HG03378 (cell line): ENCODE measurements around the gene CEP97.
A peak's percentile ranks its signal among the peaks of the same experiment; 100 is the strongest.
"Not testable (repeated sequence)": the region's sequence is repeated elsewhere in the genome, so short reads cannot be mapped to it uniquely, and the experiment has no call there.

Source experiments
- ATAC-seq: cut with Tn5 transposase; IDR thresholded peaks from one replicate; pipeline ENCODE4 v1.9.1; 2021; ENCODE audit warnings: mild to moderate bottlenecking, moderate library complexity; ENCODE audit not compliant: unreplicated experiment

CEP97 gene, protein sequence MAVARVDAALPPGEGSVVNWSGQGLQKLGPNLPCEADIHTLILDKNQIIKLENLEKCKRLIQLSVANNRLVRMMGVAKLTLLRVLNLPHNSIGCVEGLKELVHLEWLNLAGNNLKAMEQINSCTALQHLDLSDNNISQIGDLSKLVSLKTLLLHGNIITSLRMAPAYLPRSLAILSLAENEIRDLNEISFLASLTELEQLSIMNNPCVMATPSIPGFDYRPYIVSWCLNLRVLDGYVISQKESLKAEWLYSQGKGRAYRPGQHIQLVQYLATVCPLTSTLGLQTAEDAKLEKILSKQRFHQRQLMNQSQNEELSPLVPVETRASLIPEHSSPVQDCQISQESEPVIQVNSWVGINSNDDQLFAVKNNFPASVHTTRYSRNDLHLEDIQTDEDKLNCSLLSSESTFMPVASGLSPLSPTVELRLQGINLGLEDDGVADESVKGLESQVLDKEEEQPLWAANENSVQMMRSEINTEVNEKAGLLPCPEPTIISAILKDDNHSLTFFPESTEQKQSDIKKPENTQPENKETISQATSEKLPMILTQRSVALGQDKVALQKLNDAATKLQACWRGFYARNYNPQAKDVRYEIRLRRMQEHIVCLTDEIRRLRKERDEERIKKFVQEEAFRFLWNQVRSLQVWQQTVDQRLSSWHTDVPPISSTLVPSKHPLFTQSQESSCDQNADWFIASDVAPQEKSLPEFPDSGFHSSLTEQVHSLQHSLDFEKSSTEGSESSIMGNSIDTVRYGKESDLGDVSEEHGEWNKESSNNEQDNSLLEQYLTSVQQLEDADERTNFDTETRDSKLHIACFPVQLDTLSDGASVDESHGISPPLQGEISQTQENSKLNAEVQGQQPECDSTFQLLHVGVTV

DNA sequence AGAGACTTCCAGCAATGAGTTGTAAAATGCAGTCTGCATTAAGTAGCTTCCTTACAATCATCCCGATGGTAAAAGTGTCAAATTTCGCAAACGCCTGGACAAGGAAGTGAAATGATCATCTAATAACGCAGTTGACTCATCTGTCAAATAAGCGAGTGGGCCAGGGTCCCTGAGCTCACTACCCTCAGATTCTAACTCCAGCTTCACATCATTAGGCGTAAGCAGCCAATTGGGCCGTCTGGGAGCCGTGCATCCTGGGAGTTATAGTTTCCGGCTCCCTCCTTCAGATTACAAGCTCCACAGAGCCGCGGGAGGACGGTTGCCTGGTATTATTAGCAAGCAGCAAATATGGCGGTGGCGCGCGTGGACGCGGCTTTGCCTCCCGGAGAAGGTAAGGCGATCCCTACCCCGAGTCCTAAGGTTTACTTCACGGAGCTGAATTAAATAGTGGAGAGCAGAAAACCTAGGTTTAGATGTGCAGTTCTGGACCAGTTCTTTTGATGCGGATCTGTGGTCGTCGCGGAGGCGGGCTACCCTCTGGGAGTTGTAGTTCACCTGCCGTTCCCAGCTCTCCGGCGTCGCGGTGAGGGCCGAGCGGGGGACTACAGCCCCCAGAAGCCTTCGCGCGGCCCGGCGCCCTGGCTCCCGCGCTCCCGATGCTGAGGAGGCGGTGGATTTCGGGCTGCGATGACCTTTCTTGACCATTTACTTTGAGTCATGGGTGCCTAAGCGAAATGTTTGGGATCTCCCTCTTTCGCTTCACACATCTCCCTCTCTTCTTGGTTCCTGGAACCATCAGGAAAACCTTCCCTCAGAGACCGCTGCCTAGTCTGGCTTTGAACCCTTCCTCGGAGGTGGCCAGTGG, at the start of gene CEP97:
CEP97 (plus strand) TSS at position 286 of the 865 bp plus-strand sequence; CDS start at position 349, 63 bp downstream.
- peak; percentile 85 for ATAC-seq

DNA sequence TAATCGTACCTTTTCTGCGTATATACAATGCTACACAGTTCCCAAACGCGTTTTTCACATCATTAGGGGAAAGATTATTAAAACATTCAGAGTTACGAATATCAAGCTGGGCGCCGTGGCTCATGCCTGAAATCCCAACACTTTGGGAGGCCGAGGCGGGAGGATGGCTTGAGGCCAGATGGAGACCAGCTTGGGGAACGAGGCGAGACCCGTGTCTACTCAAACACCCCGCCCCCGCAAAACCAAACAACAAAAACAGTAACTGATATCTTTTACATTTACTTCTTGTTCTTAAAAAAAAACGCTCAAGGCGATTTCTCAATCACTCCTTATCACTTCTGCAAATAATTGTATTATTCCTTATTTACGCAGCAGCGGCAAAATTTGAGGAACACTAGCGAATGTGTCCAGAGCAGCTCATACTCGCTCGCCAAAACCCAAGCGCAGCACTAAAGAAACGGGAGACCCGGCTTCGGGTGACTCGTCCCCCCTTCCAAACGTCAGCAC, 48.7 kb upstream of the CEP97 start:
- no peak for ATAC-seq

DNA sequence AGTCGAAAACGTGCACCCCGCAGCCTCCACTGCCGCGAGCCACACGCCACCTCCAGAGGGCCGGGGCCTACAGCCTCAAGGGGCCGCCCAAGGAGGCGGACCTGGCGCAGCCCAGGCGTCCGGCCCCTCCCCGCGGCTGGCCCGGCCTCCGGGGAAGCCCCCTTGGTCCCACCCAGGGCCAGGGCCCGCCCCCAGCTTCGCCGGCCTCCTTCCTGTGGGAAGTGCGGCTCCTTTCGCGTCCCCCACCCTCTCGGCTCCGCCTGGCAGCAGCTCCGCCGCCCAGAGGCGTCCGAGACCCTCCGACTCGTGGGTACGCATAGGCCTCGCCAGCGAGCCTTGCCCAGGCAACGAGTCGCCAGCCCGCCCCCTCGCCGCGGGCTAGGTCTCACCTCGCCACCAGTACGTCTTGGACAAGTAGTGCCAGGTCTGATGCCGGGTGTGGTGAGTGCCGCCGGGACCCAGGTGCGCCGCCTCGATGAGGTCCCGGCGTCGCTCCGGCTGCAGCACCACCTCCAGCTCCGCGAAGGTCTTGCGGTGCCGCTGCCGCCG, 48.1 kb upstream of the CEP97 start:
- peak; percentile 69 for ATAC-seq

DNA sequence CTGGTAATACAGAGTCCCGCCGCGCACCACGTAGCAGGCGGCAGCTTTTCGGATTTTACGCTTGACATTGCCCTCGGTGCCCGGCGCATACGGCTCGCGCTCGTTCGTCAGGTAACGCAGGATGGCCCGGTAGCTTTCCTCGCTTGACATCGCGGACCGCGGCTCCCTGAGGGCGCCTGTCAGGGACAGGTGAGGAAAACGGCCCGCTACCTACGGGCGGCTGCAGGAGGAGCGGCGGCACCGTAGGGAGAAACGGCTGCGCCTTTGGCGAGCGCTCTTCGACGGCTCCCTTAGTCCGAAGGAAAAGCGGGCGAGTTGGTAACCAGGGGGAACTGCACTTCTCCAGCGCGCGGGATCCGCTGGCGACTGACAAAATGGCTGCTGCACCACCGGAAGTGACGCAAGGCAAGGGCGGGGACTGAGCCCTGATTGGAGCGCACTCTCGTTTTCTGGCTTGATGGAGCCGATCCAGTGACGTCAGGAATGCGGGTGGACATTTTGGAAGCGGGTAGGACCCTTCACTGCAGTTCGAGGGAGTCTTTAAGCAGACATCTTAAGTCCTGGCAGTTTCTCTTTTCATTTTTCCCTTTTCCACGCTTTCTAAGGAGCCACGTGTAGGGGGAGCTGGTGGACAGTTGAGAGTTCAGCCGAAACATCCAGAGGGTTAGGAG, 47.5 kb upstream of the CEP97 start, which contains the start of gene ZBTB11:
ZBTB11 (minus strand) TSS at position 368 of the 671 bp plus-strand sequence; CDS start at position 150, 218 bp downstream.
- ATAC-seq: peak; percentile 85

GRCh38 chr3:101677436-101678286, 46.8 kb upstream of the CEP97 start:
- no peak for ATAC-seq

DNA sequence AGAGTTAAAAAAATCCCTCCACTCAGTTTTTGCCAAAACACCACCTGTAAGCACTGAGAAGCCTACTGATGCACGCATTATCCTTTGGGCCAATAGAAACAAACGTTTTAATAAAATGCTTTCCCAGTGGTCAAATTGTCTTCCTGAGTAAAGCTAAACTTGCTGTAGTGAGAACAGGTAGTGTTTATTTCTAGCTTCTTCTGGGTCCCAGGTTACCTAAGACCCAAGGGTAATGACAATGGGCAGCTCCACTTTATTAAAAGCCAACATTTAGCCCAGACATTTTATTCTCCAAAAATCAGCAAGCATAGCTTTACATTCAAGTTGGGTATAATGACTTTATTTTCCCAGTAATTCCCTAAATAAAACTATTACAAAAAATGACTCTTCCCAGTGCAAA, 45.6 kb upstream of the CEP97 start:
- ATAC-seq: not testable (repeated sequence)

GRCh38 chr3:101680466-101680865, 43.9 kb upstream of the CEP97 start:
- ATAC-seq: no peak

DNA sequence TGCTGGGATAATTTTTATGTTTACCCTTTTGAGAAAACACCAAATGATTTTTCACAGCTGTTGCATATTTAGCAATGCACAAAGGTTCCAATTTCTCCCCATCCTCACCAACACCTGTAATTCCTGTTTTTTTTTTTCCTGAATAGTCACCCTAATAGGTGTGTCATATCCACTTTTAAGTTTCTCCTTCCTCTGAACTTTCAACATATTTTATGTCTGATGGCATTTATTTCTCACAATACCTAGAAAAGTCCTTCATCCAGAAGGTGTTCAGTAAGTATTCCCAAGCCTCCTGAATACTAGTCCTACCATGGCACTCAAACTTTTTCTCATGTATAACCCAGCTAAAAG, 39.4 kb upstream of the CEP97 start:
- ATAC-seq: no peak

DNA sequence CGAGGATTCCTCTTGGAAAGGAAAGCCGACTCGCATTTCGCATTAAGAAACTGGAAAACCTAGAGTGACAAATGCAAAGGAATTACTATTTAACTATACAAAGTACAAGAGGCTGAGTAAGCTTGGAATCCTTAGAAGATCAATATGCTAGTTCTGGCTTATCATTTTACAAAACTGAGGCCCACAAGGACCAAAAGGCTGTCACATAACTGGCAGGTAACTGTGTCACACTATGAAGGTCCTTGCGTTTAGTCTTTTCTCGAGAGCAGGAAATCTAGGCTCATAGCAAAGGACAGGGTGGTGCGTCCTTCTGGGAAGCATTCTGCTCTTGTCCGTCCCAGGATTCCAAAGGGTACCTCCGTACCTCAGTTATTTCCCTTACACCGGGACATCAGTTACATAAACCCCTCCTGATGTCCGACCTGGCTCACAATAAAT, 38.5 kb upstream of the CEP97 start:
- ATAC-seq: peak; percentile 3

GRCh38 chr3:101687142-101687931, 37.1 kb upstream of the CEP97 start:
- no peak for ATAC-seq

GRCh38 chr3:101689286-101689685, 35.1 kb upstream of the CEP97 start:
- ATAC-seq: no peak

GRCh38 chr3:101690972-101691371, 33.4 kb upstream of the CEP97 start:
- peak; percentile 53 for ATAC-seq

DNA sequence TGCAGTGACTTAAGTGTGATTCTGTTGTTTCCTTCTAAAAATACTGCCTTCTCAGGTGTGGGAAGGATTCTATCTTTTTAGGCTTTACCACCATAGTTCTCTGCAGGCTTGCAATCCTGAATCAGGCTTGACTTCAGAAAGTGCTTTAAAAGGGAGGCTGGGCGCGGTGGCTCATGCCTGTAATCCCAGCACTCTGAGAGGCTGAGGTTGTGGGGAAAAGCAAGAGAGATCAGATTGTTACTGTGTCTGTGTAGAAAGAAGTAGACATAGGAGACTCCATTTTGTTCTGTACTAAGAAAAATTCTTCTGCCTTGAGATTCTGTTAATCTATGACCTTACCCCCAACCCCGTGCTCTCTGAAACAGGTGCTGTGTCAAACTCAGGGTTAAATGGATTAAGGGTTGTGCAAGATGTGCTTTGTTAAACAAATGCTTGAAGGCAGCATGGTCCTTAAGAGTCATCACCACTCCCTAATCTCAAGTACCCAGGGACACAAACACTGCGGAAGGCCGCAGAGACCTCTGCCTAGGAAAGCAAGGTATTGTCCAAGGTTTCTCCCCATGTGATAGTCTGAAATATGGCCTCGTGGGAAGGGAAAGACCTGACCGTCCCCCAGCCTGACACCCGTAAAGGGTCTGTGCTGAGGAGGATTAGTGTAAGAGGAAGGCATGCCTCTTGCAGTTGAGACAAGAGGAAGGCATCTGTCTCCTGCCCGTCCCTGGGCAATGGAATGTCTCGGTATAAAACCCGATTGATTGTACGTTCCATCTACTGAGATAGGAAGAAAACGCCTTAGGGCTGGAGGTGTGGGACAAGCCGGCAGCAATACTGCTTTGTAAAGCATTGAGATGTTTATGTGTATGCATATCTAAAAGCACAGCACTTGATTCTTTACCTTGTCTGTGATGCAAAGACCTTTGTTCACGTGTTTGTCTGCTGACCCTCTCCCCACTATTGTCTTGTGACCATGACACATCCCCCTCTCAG, 32.4 kb upstream of the CEP97 start:
- not testable (repeated sequence) for ATAC-seq

- peak; percentile 82 for ATAC-seq
Observed at GRCh38 chr3:101693540-101693939, 30.9 kb upstream of the CEP97 start.

DNA sequence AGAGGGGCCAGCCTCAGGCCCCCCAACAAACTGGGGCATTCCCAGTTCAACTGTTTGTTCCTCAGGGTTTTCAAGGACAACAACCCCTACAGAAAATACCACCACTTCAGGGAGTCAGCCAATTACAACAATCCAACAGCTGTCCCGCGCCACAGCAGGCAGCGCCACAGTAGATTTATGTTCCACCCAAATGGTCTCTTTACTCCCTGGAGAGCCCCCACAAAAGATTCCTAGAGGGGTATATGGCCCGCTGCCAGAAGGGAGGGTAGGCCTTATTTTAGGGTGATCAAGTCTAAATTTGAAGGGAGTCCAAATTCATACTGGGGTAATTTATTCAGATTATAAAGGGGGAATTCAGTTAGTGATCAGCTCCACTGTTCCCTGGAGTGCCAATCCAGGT, 29.6 kb upstream of the CEP97 start:
- not testable (repeated sequence) for ATAC-seq

DNA sequence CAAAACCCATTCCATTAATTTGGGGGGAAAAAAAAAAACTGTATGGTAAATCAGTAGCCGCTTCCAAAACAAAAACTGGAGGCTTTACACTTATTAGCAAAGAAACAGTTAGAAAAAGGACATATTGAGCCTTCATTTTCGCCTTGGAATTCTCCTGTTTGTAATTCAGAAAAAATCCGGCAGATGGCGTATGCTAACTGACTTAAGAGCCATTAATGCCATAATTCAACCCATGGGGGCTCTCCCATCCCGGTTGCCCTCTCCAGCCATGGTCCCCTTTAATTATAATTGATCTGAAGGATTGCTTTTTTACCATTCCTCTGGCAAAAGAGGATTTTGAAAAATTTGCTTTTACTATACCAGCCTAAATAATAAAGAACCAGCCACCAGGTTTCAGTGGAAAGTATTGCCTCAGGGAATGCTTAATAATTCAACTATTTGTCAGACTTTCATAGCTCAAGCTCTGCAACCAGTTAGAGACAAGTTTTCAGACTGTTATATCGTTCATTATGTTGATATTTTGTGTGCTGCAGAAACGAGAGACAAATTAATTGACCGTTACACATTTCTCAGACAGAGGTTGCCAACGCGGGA, 28.5 kb upstream of the CEP97 start:
- no peak for ATAC-seq
